Measurements from ENCODE around the gene GTF2F2. TPM values are rescaled to one million over a fixed set of nuclear protein-coding genes. Genes with fewer than 3 reads are reported as not detected.

GTF2F2 gene
- total RNA-seq, 1 experiment from 2014 or later = 40.1 TPM

- DNase-seq (ENCODE audit: low read depth, low spot score) (no peak), ATAC-seq (no peak)
- intact Hi-C loops (cut with micrococcal nuclease) = no loop called here
- no TSS peak for BruUV-seq (replicated peaks)
- ChIA-PET RAD21 (ENCODE audit: low non-redundant PET in 1 of 2, low total read pairs in 2 of 2, uncharacterized antibody in 2 of 2, unreplicated experiment in 2 of 2) (interaction anchor here in 1 of 2 experiments (1.2 kb wide), 1 partner anchor 72 kb away, joined by 3 read pairs; no protein-coding TSS in a partner anchor), CTCF (no interaction called here), POLR2A (no interaction called here)
- no peak overlapping the region for H3K4me2 ChIP-seq (ENCODE audit: low read length)
- peaks cover 0 to 13% of the 10 kb centered on the region in 2 experiments; a peak in 2 of 4 replicates for H3K36me3 ChIP-seq (ENCODE audit: control insufficient read depth in 1 of 2, insufficient read depth in 2 of 2, low read length in 2 of 2)
- no peak overlapping the region for H3K27ac ChIP-seq (ENCODE audit: low read depth, low read length)
- H3K9me2 ChIP-seq (ENCODE audit: insufficient read depth) = no peaks in the 10 kb centered on the region
- peaks cover 40% of the 10 kb centered on the region for H3K79me2 ChIP-seq (ENCODE audit: insufficient read depth, low read length)
- no peak overlapping the region for H3K4me3 ChIP-seq (replicated peaks in 1 of 2; ENCODE audit: low read depth in 1 of 2, low read length in 2 of 2)
- no peaks in the 10 kb centered on the region for H3K9me3 ChIP-seq (ENCODE audit: control insufficient read depth in 1 of 2, insufficient read depth in 1 of 2, low read depth in 1 of 2, low read length in 2 of 2)
- H2AFZ ChIP-seq (ENCODE audit: low read depth, low read length, poor library complexity, severe bottlenecking) = no peak overlapping the region
- H4K20me1 ChIP-seq (ENCODE audit: insufficient read depth) = no peaks in the 10 kb centered on the region
- H3K4me1 ChIP-seq (ENCODE audit: control insufficient read depth in 1 of 2, insufficient read depth in 2 of 2, low read length in 2 of 2) = peaks cover 24 to 44% of the 10 kb centered on the region in 2 experiments
- TF ChIP-seq CTCF (IDR thresholded peaks at IDR 0.05 in 2 of 3, conservative IDR thresholded peaks at IDR 0.05 in 1 of 3; ENCODE audit: borderline replicate concordance in 1 of 3, insufficient read depth in 1 of 3, low read depth in 2 of 3, low read length in 2 of 3) = no peak
- no peak for TF ChIP-seq POLR2A (IDR thresholded peaks at IDR 0.05; ENCODE audit: borderline replicate concordance, extremely low read depth, insufficient read depth, insufficient read length)
- TF ChIP-seq, protein P1, sequence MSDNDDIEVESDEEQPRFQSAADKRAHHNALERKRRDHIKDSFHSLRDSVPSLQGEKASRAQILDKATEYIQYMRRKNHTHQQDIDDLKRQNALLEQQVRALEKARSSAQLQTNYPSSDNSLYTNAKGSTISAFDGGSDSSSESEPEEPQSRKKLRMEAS (IDR thresholded peaks at IDR 0.05) = no peak
- TF ChIP-seq POLR2AphosphoS5 (IDR thresholded peaks at IDR 0.05; ENCODE audit: low read depth, low read length) = no peak
- no peak for TF ChIP-seq EGR1 (IDR thresholded peaks at IDR 0.05; ENCODE audit: low read depth)
- TF ChIP-seq JUND (IDR thresholded peaks at IDR 0.05) = no peak
- no peak for TF ChIP-seq ZFX (IDR thresholded peaks at IDR 0.05)
- TF ChIP-seq RAD21 (IDR thresholded peaks at IDR 0.05; ENCODE audit: low read depth) = no peak
- H3K9ac ChIP-seq (ENCODE audit: low read length) = no peak overlapping the region
- no peaks in the 10 kb centered on the region for H3K27me3 ChIP-seq (ENCODE audit: insufficient read depth, low read length)
Measured at GRCh38 chr13:45209229-45209628, 88.9 kb downstream of the GTF2F2 start.

All from HCT116 (cell line).